HG03135 (cell line): Measurements from ENCODE around the gene STAMBP.
"Not testable (repeated sequence)": the region's sequence is repeated elsewhere in the genome, so short reads cannot be mapped to it uniquely, and the experiment has no call there.

Experiments used
- ATAC-seq: cut with Tn5 transposase; IDR thresholded peaks from one replicate; pipeline ENCODE4 v1.9.1; 2021; ENCODE audit warnings: mild to moderate bottlenecking, moderate library complexity; ENCODE audit not compliant: unreplicated experiment

Gene STAMBP

DNA sequence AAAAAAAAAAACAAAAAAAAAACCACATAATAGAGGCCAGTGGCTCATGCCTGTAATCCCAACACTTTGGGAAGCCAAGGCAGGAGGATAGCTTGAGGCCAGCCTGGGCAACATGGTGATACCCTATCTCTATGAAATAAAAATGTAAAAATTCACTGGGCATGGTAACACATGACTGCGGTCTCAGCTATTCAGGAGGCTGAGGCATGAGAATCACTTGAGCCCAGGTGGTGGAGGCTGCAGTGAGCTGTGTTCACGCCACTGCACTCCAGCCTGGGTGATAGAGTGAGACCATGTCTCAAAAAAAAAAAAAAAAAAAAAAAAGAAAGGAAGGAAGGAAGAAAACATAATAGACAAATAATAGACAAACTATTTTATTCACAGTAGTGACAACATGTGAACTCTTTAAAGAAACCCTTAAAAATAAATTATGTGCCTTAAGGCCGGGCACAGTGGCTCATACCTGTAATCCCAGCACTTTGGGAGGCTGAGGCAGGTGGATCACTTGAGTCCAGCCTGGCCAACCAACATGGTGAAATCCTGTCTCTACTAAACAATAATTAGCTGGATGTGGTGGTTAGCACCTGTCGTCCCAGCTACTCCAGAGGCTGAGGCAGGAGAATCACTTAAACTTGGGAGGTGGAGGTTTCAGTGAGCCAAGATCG, 75.3 kb downstream of the STAMBP start:
- ATAC-seq: not testable (repeated sequence)

DNA sequence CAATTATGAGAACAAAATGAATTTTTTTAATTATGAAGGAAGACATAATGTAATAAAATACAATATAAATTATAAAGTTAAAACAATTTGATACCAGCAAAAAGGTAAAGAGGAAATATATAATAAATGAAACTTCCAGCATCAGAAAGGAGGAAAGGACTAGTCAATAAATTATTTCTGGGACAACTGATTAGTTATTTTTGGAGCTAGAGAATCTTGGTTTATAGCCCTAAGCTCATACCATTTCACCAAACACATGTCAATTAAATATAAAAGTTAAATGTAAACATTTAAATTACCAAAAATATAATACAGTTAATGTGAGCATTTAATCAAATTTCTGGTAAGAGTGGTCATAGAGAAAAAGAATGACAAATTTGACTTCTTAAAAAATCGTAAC, 76.2 kb downstream of the STAMBP start:
- ATAC-seq: no peak

GRCh38 chr2:73906847-73907505, 78.2 kb downstream of the STAMBP start:
- no peak for ATAC-seq

GRCh38 chr2:73907840-73908452, 79.2 kb downstream of the STAMBP start:
- no peak for ATAC-seq

DNA sequence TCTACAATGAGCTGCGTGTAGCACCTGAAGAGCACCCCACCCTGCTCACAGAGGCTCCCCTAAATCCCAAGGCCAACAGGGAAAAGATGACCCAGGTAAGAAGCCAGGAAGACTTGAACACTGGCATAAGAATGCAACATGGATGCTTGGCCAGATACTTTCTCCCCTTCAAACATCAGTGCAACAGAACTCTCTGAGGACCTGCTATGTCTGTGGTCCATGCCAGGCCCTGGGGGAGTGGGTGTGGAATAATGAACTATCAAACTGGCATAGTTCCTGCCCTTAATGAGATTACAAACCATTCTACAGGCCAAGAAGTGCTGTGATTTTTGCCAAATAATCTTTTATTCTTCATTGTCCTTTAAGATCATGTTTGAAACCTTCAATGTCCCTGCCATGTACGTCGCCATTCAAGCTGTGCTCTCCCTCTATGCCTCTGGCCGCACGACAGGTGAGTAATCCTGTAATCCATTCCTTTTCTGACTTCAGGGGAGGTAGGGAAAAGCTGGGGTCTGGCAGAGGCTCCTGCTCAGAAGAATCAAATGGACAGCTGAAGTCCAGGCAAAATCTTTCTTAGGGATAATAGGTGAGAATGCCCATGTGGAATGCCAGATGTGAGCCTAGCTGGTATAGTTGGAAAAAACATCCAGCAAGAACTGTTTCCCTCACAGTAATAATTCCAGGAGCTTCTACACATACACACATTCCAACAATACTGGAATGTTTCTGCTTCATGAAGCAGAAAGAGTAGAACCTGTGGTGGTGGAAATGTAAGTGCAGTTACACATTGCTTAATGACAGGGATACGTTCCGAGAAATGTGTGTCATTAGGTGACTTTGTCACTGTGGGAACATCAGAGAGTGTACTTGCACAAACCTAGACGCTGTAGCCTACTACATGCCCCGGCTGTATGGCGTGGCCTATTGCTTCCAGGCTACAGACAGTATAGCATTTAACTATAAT, 80.2 kb downstream of the STAMBP start:
- ATAC-seq: no peak

GRCh38 chr2:73910873-73911547, 82.2 kb downstream of the STAMBP start:
- no peak for ATAC-seq

DNA sequence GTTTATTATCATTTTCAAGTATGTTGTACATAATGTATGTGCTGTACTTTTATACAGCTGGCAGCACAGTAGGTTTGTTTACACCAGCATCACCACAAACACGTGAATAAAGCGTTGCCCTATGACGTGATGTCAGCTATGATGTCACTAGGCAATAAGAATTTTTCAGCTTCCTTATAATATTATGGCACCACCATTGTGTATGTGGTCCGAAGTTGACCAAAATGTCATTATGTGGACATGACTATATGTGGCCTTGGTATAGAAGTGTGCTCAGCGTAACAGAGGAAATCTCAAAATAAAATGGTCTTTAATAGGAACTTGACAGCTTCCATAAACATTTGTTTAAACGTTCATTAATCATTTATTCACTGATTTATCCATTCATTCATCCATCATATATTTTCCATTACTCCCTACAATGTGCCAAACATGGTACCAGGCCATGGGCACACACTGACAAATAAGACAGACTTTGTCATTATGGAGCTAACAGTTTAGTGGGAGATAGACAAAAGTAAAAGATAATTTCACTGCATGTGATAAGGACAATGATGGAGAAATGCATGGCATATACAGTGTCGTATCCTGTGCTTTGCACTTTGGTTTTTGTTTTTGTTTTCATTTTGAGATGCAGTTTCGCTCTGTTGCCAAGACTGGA, 82.9 kb downstream of the STAMBP start:
- no peak for ATAC-seq

DNA sequence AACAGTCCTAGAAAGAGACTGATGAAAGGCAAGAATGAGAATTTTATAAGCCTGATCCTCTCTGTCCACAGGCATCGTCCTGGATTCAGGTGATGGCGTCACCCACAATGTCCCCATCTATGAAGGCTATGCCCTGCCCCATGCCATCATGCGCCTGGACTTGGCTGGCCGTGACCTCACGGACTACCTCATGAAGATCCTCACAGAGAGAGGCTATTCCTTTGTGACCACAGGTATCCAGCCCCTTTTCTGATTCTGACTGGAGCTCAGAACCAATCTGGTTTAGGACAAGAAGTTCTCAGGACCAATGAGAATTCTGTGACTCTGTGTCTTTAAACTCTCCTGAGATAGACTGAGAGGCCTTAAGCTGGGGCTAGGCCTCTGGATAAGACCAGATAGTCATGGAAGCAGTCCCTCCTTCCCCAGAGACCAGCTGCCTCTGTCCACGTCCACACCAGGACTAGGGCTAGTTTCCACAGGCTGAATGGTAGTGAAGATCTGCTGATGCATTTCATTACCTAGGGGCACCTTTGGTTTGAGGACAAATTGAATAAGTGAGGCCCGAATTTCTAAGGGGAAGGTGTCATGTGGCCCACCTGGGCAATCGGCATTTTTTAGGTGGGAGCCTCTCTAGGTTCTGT, 84.8 kb downstream of the STAMBP start:
- no peak for ATAC-seq

- no peak for ATAC-seq
These were observed 85.9 kb downstream of the STAMBP start for GRCh38 chr2:73914667-73915066.

- ATAC-seq: no peak
These were observed 86.8 kb downstream of the STAMBP start for GRCh38 chr2:73915437-73915993.

GRCh38 chr2:73916666-73917065, 87.9 kb downstream of the STAMBP start:
- no peak for ATAC-seq

DNA sequence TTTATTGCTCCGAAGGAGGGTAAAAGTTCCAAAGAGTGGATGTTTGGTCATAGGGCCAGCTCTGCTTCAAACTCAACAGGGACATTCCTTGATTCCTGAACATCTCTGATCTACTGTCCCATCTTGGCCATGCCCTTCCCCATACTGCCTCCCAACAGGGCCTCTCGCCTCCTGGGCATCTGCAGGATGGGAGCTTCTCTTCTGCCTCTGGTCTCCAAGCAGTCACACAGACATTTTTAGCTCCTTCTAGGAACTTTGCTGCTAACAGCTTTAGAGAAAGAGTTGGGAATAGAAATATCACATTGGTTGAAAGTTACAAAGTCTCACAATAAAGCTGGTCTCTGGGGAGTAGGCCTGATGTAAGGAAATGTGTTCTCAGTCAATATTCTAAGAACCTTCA, 88.5 kb downstream of the STAMBP start:
- no peak for ATAC-seq

- ATAC-seq: no peak
These were observed 89.0 kb downstream of the STAMBP start for GRCh38 chr2:73917696-73918207.

DNA sequence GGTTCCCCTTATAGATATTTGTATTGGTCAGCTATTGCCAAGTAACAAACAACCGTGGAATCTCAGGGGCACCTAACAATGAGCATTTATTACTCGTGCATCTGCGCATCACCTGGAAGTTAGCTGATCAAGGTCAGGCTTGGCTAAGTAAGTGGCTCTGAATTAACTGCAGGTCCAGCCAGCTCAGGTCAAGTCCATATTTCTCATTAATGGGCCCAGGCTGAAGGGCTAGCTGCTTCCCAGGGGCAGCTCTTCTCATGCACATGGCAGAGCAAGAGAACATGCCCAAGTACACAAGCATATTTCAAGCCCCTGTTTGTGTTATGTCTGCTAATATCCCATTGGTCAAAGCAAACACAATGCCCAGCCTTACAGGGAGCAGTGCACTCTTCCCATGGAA, 90.1 kb downstream of the STAMBP start:
- ATAC-seq: no peak

- no peak for ATAC-seq
These were observed 91.0 kb downstream of the STAMBP start for GRCh38 chr2:73919596-73920228.

DNA sequence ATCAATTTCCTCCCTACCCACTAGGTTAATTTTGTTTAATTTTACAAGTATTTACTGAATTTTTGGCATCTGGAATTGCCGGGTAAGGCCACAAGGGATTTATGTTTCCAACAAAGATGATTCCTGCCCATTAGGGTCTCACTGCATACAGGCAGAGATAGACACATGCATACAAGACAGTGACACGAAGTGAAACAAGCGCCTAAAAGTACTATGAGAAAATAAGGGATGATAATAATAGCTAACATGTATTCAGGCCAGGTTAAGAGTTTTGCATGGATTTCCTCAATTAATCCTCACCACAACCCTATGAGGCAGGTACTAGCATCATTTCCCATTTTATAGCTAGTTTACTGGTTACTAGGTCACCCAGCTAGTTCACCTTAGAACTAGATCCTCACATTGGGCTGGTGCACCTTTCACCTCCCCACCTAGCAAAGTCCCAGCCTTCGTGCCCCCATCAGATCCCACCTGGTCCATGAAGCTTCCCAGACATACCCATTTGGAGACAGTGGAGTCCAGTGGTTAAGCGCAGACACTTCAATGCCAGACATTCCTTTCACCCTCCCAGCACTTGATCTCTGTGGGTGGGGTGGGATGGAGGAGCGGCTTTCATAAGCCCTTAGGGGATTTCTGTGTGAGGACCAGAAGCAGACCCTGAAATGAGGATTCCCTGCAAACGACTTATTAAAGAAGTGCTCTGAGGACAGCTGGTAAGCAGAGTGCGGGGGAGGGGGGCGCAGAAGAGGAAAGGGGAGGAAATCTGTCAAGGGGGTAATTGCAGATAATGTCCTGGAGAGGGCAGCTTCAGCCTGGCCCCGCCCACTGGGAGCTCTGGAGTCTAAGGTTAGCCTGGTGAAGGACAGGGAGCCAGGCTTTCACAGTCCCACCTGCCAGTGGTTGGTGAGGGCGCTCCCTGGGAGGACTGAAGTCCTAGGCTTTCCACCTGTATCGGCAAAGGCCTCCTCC, 92.1 kb downstream of the STAMBP start:
- no peak for ATAC-seq

DNA sequence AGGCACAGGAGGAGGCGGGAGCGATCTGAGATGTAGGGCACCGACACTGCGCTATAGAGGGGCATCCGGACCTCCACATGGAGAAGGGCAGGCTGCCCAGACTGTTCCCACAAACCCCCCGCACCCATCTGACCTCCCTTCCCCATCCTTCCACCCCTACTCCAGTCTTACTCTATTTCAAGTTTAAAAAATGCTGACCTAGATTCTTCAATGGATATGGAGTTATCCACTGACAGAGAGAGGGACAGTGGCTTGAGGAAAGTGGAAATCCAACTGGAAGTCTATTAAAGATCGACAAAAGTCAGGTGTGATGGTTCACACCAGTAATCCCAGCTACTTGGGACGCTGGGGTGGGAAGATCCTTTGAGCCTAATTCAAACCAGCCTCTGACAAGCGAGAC, 92.8 kb downstream of the STAMBP start:
- ATAC-seq: no peak
